ENCODE measurements around the gene CFAP20DC. TPM values are rescaled to one million over a fixed set of nuclear protein-coding genes. Genes with fewer than 3 reads are reported as not detected.

CFAP20DC gene
- total and polyA plus RNA-seq, 2 of the 8 experiments (the other 6 are each of a cell fraction or from before 2014, with no cell fraction given): 2.2 to 2.8 TPM

DNA sequence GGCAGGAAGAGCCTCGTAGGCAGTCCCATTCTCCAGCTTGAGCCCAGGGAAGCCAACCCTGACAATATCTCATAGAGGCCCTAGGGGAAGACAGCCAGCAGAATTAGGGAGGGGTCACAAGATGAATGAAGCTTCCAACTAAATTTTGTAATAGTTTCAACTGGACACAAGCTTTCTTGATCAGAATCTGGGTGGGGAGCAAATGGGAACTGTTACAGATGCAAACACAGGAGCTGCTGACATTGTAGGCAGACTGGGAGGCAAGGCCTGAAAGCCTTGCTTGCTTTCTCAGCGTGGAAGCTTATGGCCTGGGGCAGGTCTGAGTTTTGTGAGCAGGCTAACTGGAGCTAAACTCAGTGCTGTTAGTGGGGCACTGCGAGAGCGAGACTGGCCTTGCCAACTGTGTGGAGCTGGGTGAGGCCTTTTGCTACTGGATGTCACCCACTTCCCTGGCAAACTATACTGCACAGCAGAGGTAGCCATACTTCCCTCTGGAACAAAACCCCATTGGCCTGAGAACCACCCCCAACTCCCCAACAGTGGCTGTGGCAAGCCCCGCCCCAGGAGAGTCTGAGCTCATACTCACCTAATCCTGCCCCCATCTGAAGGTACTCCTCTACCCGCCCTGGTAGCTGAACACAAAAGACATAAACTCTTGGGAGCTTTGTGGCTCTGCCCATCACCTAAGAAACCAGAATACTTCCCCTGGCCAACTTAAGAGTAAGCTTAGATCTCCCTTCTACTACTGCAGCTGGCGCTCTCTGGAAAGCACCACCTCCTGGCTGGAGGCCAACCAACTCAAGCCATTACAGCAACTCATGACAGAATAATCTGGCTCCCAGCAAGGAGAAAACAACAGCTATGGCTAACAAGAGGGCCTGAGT, 42.9 kb downstream of the CFAP20DC start:
- FAIRE-seq: no peak
- no peaks in the 10 kb centered on the region for H3K79me1 ChIP-seq (ENCODE audit: low read depth, low read length)
- no peak for DNase-seq (ENCODE audit: low read depth in 1 of 2, low spot score in 2 of 2)
- no peak overlapping the region for H3K9ac ChIP-seq (replicated peaks in 1 of 4; ENCODE audit: extremely low read depth in 1 of 4, low read depth in 3 of 4, low read length in 3 of 4)
- no peak overlapping the region for H3K14ac ChIP-seq (ENCODE audit: insufficient read length)
- no peaks in the 10 kb centered on the region for H3K27me3 ChIP-seq (replicated peaks in 1 of 4; ENCODE audit: control insufficient read depth in 3 of 4, extremely low read depth in 1 of 4, insufficient read depth in 3 of 4, low read length in 3 of 4)
- H2AFZ ChIP-seq (ENCODE audit: low read length): no peak overlapping the region
- no peak overlapping the region for H4K91ac ChIP-seq (replicated peaks; ENCODE audit: insufficient read length, low read length)
- H3K9me3 ChIP-seq (ENCODE audit: insufficient read depth in 2 of 2, low read depth in 1 of 2, low read length in 1 of 2): no peaks in the 10 kb centered on the region
- H2BK20ac ChIP-seq (ENCODE audit: low read length): no peak overlapping the region
- no peak overlapping the region for H2BK120ac ChIP-seq (replicated peaks; ENCODE audit: low read depth, low read length)
- WGBS, 2 experiments (ENCODE audit: extremely low coverage in 1 of 2, insufficient coverage in 1 of 2, insufficient read length in 1 of 2, insufficient replicate concordance in 2 of 2, low coverage in 1 of 2, low lambda C conversion rate in 2 of 2, missing lambda C conversion rate in 1 of 2): 84% methylated on average over 7 of the region's 7 CpGs; no CpG with 5 or more reads in 1 of the 2 experiments
- no peak overlapping the region for H3K18ac ChIP-seq (ENCODE audit: extremely low read depth, low read length)
- H4K8ac ChIP-seq (ENCODE audit: extremely low read depth, insufficient read depth, low read length): no peak overlapping the region
- CTCF ChIA-PET (ENCODE audit: partially characterized antibody): interaction anchor here (0.8 to 1.6 kb wide), 6 partner anchors 11 to 473 kb away, joined by 3 to 4 read pairs (median 4); no protein-coding TSS in a partner anchor
- H3K4me3 ChIP-seq (ENCODE audit: extremely low read depth in 1 of 4, insufficient read depth in 2 of 4, low read depth in 3 of 4, low read length in 4 of 4): no peak overlapping the region
- no peak overlapping the region for H3K4me2 ChIP-seq (ENCODE audit: insufficient read depth in 1 of 2, low read depth in 2 of 2, low read length in 2 of 2)
- no peak overlapping the region for H2AK5ac ChIP-seq (ENCODE audit: low read depth, low read length)
- no peaks in the 10 kb centered on the region for H3K4me1 ChIP-seq (replicated peaks in 1 of 4; ENCODE audit: control insufficient read depth in 3 of 4, insufficient read depth in 4 of 4, low read length in 3 of 4)
- no peak overlapping the region for H2BK12ac ChIP-seq (ENCODE audit: low read depth, low read length)
- no peak overlapping the region for H3K27ac ChIP-seq (ENCODE audit: low read depth, low read length)
- POLR2A ChIA-PET (ENCODE audit: partially characterized antibody): no interaction called here
- H2BK15ac ChIP-seq (ENCODE audit: low read length): no peak overlapping the region
- H3K23ac ChIP-seq (ENCODE audit: insufficient read length): no peak overlapping the region
- H3K79me2 ChIP-seq (ENCODE audit: control insufficient read depth in 1 of 2, insufficient read depth in 2 of 2, low read length in 2 of 2): no peaks in the 10 kb centered on the region
- no peak overlapping the region for H3K4ac ChIP-seq (replicated peaks; ENCODE audit: insufficient read length, low read depth, low read length)
- H3K23me2 ChIP-seq (ENCODE audit: low read depth, low read length): no peaks in the 10 kb centered on the region
- H4K5ac ChIP-seq (ENCODE audit: insufficient read length, low read depth, low read length): no peak overlapping the region
- H3K56ac ChIP-seq (replicated peaks; ENCODE audit: insufficient read length, low read depth, low read length): no peak overlapping the region
- no peaks in the 10 kb centered on the region for H3K36me3 ChIP-seq (ENCODE audit: control insufficient read depth in 2 of 4, insufficient read depth in 4 of 4, low read length in 3 of 4)
- H2BK5ac ChIP-seq (ENCODE audit: low read depth, low read length): no peak overlapping the region
- H4K20me1 ChIP-seq (replicated peaks in 1 of 2; ENCODE audit: control insufficient read depth in 1 of 2, insufficient read depth in 2 of 2, low read length in 2 of 2): no peaks in the 10 kb centered on the region
- no peak for TF ChIP-seq NANOG (IDR thresholded peaks at IDR 0.05; ENCODE audit: insufficient read depth, low read depth, low read length, poor library complexity, severe bottlenecking)
- TF ChIP-seq ZNF274 (IDR thresholded peaks at IDR 0.05; ENCODE audit: borderline replicate concordance, extremely low read depth, low read length): no peak
- TF ChIP-seq SAP30 (IDR thresholded peaks at IDR 0.05; ENCODE audit: insufficient read depth, insufficient replicate concordance, low read length): no peak
- TF ChIP-seq RXRA (IDR thresholded peaks at IDR 0.05; ENCODE audit: insufficient read depth, low read depth, low read length): no peak
- TF ChIP-seq CHD2 (IDR thresholded peaks at IDR 0.05; ENCODE audit: low read length): no peak

All from H1 (cell line).